Duodenal mucosa (tissue), 2 donors: Measurements from ENCODE around the gene SGMS1.
"Not testable (repeated sequence)": the region's sequence is repeated elsewhere in the genome, so short reads cannot be mapped to it uniquely, and the experiment has no call there.

ENCODE experiments used
- H3K27ac ChIP-seq: one replicate; pipeline ENCODE4 v1.7.0; 2013; ENCODE audit warnings: low read depth, low read length
- H3K27me3 ChIP-seq, 2 donors: one replicate each; pipeline ENCODE4 v1.7.0; 2013; ENCODE audit warnings: low read length in 2 of 2, control low read depth in 1 of 2; ENCODE audit not compliant: insufficient read depth in 2 of 2, control insufficient read depth in 1 of 2
- H3K36me3 ChIP-seq, 2 donors: one replicate each; pipeline ENCODE4 v1.7.0; 2013; ENCODE audit warnings: low read length in 2 of 2, control low read depth in 1 of 2; ENCODE audit not compliant: insufficient read depth in 2 of 2, control insufficient read depth in 1 of 2
- H3K4me1 ChIP-seq, 2 donors: one replicate each; pipeline ENCODE4 v1.7.0; 2013; ENCODE audit warnings: low read length in 2 of 2, control low read depth in 1 of 2; ENCODE audit not compliant: insufficient read depth in 2 of 2, control insufficient read depth in 1 of 2
- H3K4me3 ChIP-seq, 2 donors: one replicate each; pipeline ENCODE4 v1.7.0; 2013; ENCODE audit warnings: low read length in 2 of 2, low read depth in 1 of 2
- H3K9ac ChIP-seq, 2 donors: one replicate each; pipeline ENCODE4 v1.7.0; 2013; ENCODE audit warnings: low read length in 2 of 2, low read depth in 1 of 2
- H3K9me3 ChIP-seq, 2 donors: one replicate each; pipeline ENCODE4 v1.7.0; 2013; ENCODE audit warnings: low read length in 2 of 2, control low read depth in 1 of 2; ENCODE audit not compliant: control insufficient read depth in 1 of 2

Gene SGMS1

DNA sequence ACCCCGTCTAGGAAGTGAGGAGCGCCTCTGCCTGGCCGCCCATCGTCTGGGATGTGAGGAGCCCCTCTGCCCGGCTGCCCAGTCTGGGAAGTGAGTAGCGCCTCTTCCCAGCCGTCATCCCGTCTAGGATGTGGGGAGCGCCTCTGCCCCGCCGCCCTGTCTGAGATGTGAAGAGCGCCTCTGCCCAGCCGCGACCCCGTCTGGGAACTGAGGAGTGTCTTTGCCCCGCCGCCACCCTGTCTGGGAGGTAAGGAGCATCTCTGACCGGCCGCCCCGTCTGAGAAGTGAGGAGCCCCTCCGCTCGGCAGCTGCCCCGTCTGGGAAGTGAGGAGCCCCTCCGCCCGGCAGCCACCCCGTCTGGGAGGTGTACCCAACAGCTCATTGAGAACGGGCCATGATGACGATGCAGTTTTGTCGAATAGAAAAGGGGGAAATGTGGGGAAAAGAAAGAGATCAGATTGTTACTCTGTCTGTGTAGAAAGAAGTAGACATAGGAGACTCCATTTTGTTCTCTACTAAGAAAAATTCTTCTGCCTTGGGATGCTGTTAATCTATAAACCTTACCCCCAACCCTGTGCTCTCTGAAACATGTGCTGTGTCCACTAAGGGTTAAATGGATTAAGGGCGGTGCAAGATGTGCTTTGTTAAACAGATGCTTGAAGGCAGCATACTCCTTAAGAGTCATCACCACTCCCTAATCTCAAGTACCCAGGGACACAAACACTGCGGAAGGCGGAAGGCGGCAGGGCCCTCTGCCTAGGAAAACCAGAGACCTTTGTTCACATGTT, 267.9 kb downstream of the SGMS1 start:
- H3K4me3 ChIP-seq, H3K36me3 ChIP-seq, H3K27ac ChIP-seq, H3K27me3 ChIP-seq, H3K9ac ChIP-seq, H3K9me3 ChIP-seq, H3K4me1 ChIP-seq: not testable (repeated sequence)

- H3K27me3 ChIP-seq, result no peaks in the 10 kb centered on the region
- H3K36me3 ChIP-seq, result no peaks in the 10 kb centered on the region
- no peak overlapping the region for H3K4me3 ChIP-seq
- H3K9ac ChIP-seq, result no peak overlapping the region
- no peaks in the 10 kb centered on the region for H3K4me1 ChIP-seq
- H3K9me3 ChIP-seq, result peaks cover 0 to 5% of the 10 kb centered on the region in 2 donors
- no peak overlapping the region for H3K27ac ChIP-seq
These were observed 272.1 kb downstream of the SGMS1 start for GRCh38 chr10:50351483-50352146.

- Histone ChIP-seq H3K27ac (no peak overlapping the region), H3K9me3 (peaks cover 0 to 5% of the 10 kb centered on the region in 2 donors), H3K36me3 (no peaks in the 10 kb centered on the region), H3K9ac (no peak overlapping the region), H3K27me3 (no peaks in the 10 kb centered on the region), H3K4me3 (no peak overlapping the region), H3K4me1 (no peaks in the 10 kb centered on the region)
These were observed 273.4 kb downstream of the SGMS1 start for GRCh38 chr10:50350366-50350765.

DNA sequence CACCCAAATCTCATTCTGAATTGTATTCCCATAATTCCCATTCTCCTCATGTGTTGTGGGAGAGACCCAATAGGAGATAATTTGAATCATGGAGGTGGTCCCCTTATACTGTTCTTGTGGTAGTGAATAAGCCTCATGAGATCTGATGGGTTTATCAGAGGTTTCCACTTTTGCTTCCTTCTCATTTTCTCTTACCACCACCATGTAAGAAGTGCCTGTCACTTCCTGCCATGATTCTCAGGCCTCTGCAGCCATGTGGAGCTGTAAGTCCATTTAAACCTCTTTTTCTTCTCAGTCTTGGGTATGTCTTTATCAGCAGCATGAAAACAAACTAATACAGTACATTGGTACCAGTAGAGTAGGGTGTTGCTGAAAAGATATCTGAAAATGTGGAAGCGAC, 274.2 kb downstream of the SGMS1 start:
- Histone ChIP-seq H3K27ac (no peak overlapping the region), H3K9ac (no peak overlapping the region), H3K4me1 (no peaks in the 10 kb centered on the region), H3K27me3 (no peaks in the 10 kb centered on the region), H3K4me3 (no peak overlapping the region), H3K9me3 (peaks cover 0 to 5% of the 10 kb centered on the region in 2 donors), H3K36me3 (no peaks in the 10 kb centered on the region)

GRCh38 chr10:50347394-50347802, 276.4 kb downstream of the SGMS1 start:
- Histone ChIP-seq H3K9me3 (peaks cover 0 to 5% of the 10 kb centered on the region in 2 donors), H3K9ac (no peak overlapping the region), H3K27ac (no peak overlapping the region), H3K27me3 (no peaks in the 10 kb centered on the region), H3K4me1 (no peaks in the 10 kb centered on the region), H3K36me3 (peaks cover 4 to 18% of the 10 kb centered on the region in 2 donors), H3K4me3 (no peak overlapping the region)

- peaks cover 0 to 5% of the 10 kb centered on the region in 2 donors for H3K9me3 ChIP-seq
- no peaks in the 10 kb centered on the region for H3K27me3 ChIP-seq
- H3K4me3 ChIP-seq, result no peak overlapping the region
- no peaks in the 10 kb centered on the region for H3K4me1 ChIP-seq
- no peak overlapping the region for H3K9ac ChIP-seq
- peaks cover 4 to 19% of the 10 kb centered on the region in 2 donors for H3K36me3 ChIP-seq
- H3K27ac ChIP-seq, result no peak overlapping the region
These were observed 276.8 kb downstream of the SGMS1 start for GRCh38 chr10:50346942-50347341.

DNA sequence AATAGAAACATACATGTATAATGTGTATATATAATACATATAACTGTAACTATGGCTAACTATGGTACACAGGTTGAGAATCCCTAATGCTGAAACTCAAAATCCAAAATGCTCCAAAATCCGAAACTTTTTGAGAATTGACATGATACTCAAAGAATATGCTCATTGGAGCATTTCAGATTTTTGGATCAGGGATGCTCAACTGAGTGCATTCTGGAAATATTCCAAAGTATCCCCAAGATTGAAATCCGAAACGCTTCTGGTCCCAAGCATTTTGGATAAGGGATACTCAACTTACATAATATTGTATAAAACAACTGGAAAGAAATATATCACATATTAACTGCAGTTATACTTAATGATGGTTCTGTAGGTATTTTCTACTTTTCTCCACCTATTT, 278.2 kb downstream of the SGMS1 start:
- no peaks in the 10 kb centered on the region for H3K27me3 ChIP-seq
- H3K4me3 ChIP-seq, result no peak overlapping the region
- no peaks in the 10 kb centered on the region for H3K4me1 ChIP-seq
- H3K9me3 ChIP-seq, result peaks cover 0 to 5% of the 10 kb centered on the region in 2 donors
- no peak overlapping the region for H3K27ac ChIP-seq
- peaks cover 4 to 19% of the 10 kb centered on the region in 2 donors for H3K36me3 ChIP-seq
- no peak overlapping the region for H3K9ac ChIP-seq

DNA sequence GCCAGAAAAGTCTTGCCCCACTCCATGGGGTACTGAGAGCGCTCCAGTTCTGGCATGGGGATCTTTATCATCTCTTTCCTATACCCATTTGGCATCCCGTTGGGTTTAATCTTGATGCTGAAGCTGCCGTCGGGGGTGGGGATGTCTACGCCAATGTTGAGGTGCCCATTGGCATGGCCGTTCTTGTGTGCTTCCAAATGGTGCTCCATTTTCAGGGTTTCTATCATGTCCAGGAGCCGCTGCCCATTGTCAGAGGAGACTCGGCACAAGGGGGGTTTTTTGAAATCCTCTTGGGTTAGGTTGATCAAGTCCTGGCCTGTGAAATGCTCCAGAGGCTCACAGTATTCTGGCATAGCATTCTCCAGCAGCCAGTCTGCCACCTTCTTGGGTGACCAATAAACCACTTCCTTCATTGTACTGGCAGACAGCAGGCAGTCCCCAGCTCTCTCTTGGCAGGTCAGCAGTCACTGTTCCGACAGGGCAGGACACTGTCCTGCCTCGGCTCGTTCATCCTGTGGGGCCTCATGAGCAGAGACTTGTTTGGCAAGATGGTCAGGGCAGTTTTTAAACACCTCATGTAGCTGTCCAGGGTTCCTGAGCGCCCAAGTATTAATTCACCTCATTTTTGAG, 279.9 kb downstream of the SGMS1 start:
- no peaks in the 10 kb centered on the region for H3K27me3 ChIP-seq
- peaks cover 7 to 19% of the 10 kb centered on the region in 2 donors for H3K36me3 ChIP-seq
- H3K27ac ChIP-seq, result no peak overlapping the region
- no peak overlapping the region for H3K9ac ChIP-seq
- no peaks in the 10 kb centered on the region for H3K9me3 ChIP-seq
- no peak overlapping the region for H3K4me3 ChIP-seq
- H3K4me1 ChIP-seq, result no peaks in the 10 kb centered on the region

GRCh38 chr10:50341987-50342386, 281.8 kb downstream of the SGMS1 start:
- H3K9ac ChIP-seq, result no peak overlapping the region
- no peaks in the 10 kb centered on the region for H3K9me3 ChIP-seq
- H3K27me3 ChIP-seq, result no peaks in the 10 kb centered on the region
- H3K36me3 ChIP-seq, result peaks cover 7 to 19% of the 10 kb centered on the region in 2 donors
- H3K27ac ChIP-seq, result no peak overlapping the region
- no peaks in the 10 kb centered on the region for H3K4me1 ChIP-seq
- no peak overlapping the region for H3K4me3 ChIP-seq

- no peaks in the 10 kb centered on the region for H3K4me1 ChIP-seq
- no peaks in the 10 kb centered on the region for H3K27me3 ChIP-seq
- H3K9ac ChIP-seq, result no peak overlapping the region
- H3K4me3 ChIP-seq, result no peak overlapping the region
- H3K27ac ChIP-seq, result no peak overlapping the region
- peaks cover 4 to 8% of the 10 kb centered on the region in 2 donors for H3K36me3 ChIP-seq
- H3K9me3 ChIP-seq, result no peaks in the 10 kb centered on the region
These were observed 287.6 kb downstream of the SGMS1 start for GRCh38 chr10:50336140-50336539.
